Prostate gland (tissue), 2 donors: ENCODE measurements around the gene TMCO1. TPM values are rescaled to one million over a fixed set of nuclear protein-coding genes. Genes with fewer than 3 reads are reported as not detected.
"Not testable (repeated sequence)": the region's sequence is repeated elsewhere in the genome, so short reads cannot be mapped to it uniquely, and the experiment has no call there.

Experiments
- DNase-seq: peaks from one replicate; pipeline ENCODE4 v3.0.0-alpha.2; 2019; ENCODE audit warnings: low spot score
- H3K27ac ChIP-seq, 2 donors: fragments of 200-600 bp; sonication (generic); 2 replicates each; pipeline ENCODE4 v1.5.1; 2017 to 2019
- H3K27me3 ChIP-seq: fragments of 200-600 bp; sonication (generic); replicated peaks from 2 replicates; pipeline ENCODE4 v1.5.1; 2019; ENCODE audit not compliant: insufficient read depth
- H3K36me3 ChIP-seq, 2 donors: fragments of 200-600 bp; sonication (generic); 1 replicate in 1 of 2; 2 replicates in 1 of 2; pipeline versions ENCODE4 v1.5.1 to v1.8.1; 2017 to 2019
- H3K4me1 ChIP-seq: fragments of 200-600 bp; sonication (generic); replicated peaks from 2 replicates; pipeline ENCODE4 v1.5.1; 2019
- H3K4me3 ChIP-seq, 2 donors: fragments of 200-600 bp; sonication (generic); 2 replicates each; pipeline ENCODE4 v1.5.1; 2017 to 2019
- H3K9me3 ChIP-seq: fragments of 200-600 bp; sonication (generic); 2 replicates; pipeline ENCODE4 v1.5.1; 2017
- POLR2A ChIP-seq: fragments of 450-650 bp; IDR thresholded peaks from one replicate; pipeline ENCODE4 v1.6.1; 2016; ENCODE audit warnings: antibody characterized with exemption, mild to moderate bottlenecking
- POLR2AphosphoS5 ChIP-seq: sonication (generic); formaldehyde crosslinking; IDR thresholded peaks from one replicate; pipeline ENCODE4 v1.6.1; 2017; ENCODE audit warnings: antibody characterized with exemption
- WGBS: methylation state at CpG from one replicate; pipeline ENCODE4 v1.1.5; 2018; 5-methylcytosine and 5-hydroxymethylcytosine counted together
- intact Hi-C: fragments of 100-400 bp; cut with DNase I; formaldehyde crosslinking; loops from one replicate; pipeline ENCODE4 v1.14.2; 2022
- total RNA-seq, 2 donors: library from RNA; depleted of rRNA; stranded (reverse); fragments of >200 nt; gene quantifications; one replicate each; pipeline ENCODE4 v1.1.0, GENCODE V29; 2016
- TF ChIP-seq, protein P1 (sequence below), 4 experiments: fragments of 200-600 bp in 2 of 4; fragments of 450-650 bp in 2 of 4; sonication (generic) in 2 of 4; IDR thresholded peaks; 1 replicate in 3 of 4; 2 replicates in 1 of 4; pipeline ENCODE4 v1.5.1; 2016 to 2019; ENCODE audit warnings: antibody characterized with exemption in 4 of 4, mild to moderate bottlenecking in 2 of 4, moderate library complexity in 2 of 4

Gene TMCO1
- total RNA-seq, 2 donors from 2014 or later: 90.8 to 120 TPM

DNA sequence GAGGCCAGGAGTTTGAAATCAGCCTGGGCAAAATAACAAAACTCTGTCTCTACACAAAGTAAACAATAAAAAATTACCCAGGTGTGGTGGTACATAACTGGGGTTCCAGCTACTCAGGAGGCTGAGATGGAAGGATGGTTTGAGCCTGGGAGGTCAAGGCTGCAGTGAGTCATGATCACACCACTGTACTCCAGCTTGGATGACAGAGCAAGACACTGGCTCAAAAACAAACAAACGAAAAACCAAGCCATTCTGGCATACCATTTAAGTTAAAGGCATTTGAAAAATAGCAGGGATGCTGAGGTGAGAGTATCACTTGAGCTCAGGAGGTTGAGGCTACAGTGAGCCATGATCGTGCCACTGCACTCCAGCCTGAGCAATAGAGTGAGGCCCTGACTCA, 65.0 kb downstream of the TMCO1 start:
- H3K27me3 ChIP-seq: no peaks in the 10 kb centered on the region
- H3K36me3 ChIP-seq: no peaks in the 10 kb centered on the region
- no peaks in the 10 kb centered on the region for H3K9me3 ChIP-seq
- no peak for TF ChIP-seq POLR2A
- no peak for TF ChIP-seq POLR2AphosphoS5
- TF ChIP-seq, protein P1, sequence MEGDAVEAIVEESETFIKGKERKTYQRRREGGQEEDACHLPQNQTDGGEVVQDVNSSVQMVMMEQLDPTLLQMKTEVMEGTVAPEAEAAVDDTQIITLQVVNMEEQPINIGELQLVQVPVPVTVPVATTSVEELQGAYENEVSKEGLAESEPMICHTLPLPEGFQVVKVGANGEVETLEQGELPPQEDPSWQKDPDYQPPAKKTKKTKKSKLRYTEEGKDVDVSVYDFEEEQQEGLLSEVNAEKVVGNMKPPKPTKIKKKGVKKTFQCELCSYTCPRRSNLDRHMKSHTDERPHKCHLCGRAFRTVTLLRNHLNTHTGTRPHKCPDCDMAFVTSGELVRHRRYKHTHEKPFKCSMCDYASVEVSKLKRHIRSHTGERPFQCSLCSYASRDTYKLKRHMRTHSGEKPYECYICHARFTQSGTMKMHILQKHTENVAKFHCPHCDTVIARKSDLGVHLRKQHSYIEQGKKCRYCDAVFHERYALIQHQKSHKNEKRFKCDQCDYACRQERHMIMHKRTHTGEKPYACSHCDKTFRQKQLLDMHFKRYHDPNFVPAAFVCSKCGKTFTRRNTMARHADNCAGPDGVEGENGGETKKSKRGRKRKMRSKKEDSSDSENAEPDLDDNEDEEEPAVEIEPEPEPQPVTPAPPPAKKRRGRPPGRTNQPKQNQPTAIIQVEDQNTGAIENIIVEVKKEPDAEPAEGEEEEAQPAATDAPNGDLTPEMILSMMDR (IDR thresholded peaks at IDR 0.05): no peak
- no peak overlapping the region for H3K27ac ChIP-seq
- no peak overlapping the region for H3K4me3 ChIP-seq
- H3K4me1 ChIP-seq: no peaks in the 10 kb centered on the region
- no peak for DNase-seq
- WGBS: 92% methylated on average over 2 of the region's 2 CpGs
- intact Hi-C loops: no loop called here

DNA sequence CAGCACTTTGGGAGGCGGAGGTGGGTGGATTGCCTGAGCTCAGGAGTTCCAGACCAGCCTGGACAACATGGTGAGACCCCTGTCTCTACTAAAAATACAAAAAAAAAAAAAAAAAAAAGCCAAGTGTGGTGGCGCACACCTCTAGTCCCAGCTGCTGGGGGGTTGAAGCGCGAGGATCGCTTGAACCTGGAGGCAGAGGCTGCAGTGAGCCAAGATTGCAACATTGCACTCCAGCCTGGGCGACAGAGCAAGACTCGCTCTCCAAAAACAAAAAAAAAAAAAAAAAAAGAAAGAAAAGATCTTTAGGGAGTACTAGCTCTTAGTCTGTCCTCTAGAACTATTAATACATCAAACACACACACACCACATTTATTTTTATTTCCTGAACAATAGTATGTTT, 66.7 kb downstream of the TMCO1 start:
- H3K4me1 ChIP-seq, H3K4me3 ChIP-seq, H3K27me3 ChIP-seq, H3K36me3 ChIP-seq, H3K27ac ChIP-seq, DNase-seq, H3K9me3 ChIP-seq, intact Hi-C loops: not testable (repeated sequence)
- WGBS: 90% methylated on average over 7 of the region's 7 CpGs

DNA sequence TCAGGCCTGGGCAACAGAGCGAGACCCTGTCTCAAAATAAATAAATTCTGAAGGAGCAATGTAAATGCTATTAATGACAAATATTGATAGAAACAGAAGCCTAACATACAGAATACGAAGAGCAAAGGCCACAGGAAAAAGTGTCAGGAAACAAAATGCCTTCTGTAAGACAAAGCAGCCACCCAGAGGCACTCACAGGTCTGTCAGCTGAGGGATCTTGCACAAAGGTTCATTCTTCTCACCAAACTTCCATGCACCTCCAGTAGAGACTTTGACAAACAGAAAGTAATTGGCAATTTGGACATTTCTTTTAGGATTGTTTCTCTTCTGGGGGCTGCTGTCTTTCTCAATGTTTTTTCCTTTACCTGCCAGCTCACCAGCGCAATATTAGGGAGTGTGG, 69.1 kb downstream of the TMCO1 start:
- intact Hi-C loops: loop anchor here (2.0 to 10.0 kb wide), 3 partner anchors 67 to 105 kb away; partner anchors contain the start of gene TMCO1
- Histone ChIP-seq H3K27me3 (no peaks in the 10 kb centered on the region), H3K9me3 (no peaks in the 10 kb centered on the region), H3K27ac (no peak overlapping the region), H3K36me3 (no peaks in the 10 kb centered on the region), H3K4me1 (peaks cover 12% of the 10 kb centered on the region), H3K4me3 (no peak overlapping the region)
- DNase-seq: no peak
- TF ChIP-seq, protein P1 (IDR thresholded peaks at IDR 0.05): no peak
- TF ChIP-seq POLR2AphosphoS5 (no peak), POLR2A (no peak)
- 89% methylated on average over 3 of the region's 3 CpGs for WGBS

DNA sequence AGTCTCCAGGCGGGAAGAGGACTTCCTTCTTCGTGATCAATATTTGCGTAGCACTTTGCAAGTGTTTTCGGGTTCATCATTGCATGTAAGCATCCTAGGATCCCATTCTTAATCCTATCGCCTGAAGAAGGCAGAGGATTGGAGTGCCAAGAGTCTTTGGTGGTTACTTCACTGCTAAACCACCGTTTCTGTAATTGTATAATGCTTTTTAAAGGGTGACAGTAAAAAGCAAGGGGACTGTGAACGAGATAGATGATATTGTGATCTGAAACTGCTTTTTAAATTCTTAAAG, 70.0 kb downstream of the TMCO1 start:
- H3K27me3 ChIP-seq: no peaks in the 10 kb centered on the region
- intact Hi-C loops: loop anchor here (2.0 to 10.0 kb wide), 3 partner anchors 66 to 104 kb away; partner anchors contain the start of gene TMCO1
- H3K27ac ChIP-seq: peak overlapping the region; percentile 91 to 98
- H3K9me3 ChIP-seq: no peaks in the 10 kb centered on the region
- no peak for DNase-seq
- TF ChIP-seq, protein P1 (IDR thresholded peaks at IDR 0.05): no peak
- TF ChIP-seq POLR2AphosphoS5 (no peak), POLR2A (no peak)
- WGBS: 0% methylated on average over 7 of the region's 7 CpGs
- H3K36me3 ChIP-seq: no peaks in the 10 kb centered on the region
- H3K4me3 ChIP-seq: peak overlapping the region; percentile 71 to 92
- peaks cover 12% of the 10 kb centered on the region for H3K4me1 ChIP-seq

DNA sequence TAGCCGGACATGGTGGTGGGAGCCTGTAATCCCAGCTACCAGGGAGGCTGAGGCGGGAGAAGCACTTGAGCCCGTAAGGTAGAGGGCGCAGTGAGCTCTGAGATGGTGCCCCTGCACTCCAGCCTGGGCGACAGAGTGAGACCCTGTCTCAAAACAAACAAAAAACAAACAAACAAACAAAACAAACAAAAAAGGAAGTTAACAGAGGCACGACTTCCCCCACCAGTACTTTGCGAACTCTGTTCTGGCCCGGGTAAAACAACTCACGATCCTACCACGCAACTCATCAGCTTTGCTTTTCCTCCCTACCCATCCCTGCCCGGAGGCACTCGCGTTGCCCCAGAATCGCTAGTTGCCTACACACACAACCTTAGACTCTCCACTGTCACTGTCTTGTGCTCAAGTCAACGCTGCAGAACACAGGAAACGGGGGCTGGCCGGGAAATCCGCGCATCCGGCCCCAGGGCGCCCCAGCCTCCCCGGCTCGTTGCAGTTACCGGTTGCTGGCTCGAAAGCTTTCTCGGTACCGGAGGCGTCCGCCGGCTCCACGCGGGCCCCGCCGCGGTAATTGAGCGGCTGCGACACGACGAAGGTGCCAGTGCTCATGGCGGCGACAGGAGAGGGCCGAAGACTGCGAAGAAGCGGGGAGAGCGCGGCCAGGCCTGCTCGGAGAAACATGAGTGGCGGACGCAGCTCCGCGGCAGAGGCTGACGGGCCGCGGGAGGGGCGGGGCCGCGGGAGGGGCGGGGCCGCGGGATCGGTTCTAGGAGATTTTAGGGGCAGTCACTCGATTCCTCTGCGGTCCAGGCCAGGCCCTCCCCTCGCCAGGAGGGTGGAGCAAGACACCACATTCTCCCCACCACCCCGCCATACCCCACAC, 70.5 kb downstream of the TMCO1 start, which contains the start of gene ALDH9A1:
TSS of gene ALDH9A1 (minus strand) at position 682 of the 880 bp plus-strand sequence. CDS start at position 678, 4 bp downstream.
- WGBS: under 1% methylated on average over 65 of the region's 65 CpGs

More for the DNA sequence above, 70.5 kb downstream of the TMCO1 start, which contains the start of gene ALDH9A1:
- TF ChIP-seq, protein P1 (IDR thresholded peaks at IDR 0.05): peak in 3 of 4 experiments; percentile 31 to 43 (median 40)
- peak; percentile 93 for TF ChIP-seq POLR2A
- peak; percentile 86 for TF ChIP-seq POLR2AphosphoS5
- Histone ChIP-seq H3K36me3 (no peaks in the 10 kb centered on the region), H3K9me3 (no peaks in the 10 kb centered on the region), H3K27ac (peak within 1 kb of the TSS; percentile 91 to 98), H3K4me1 (peaks cover 12% of the 10 kb centered on the region), H3K27me3 (no peaks in the 10 kb centered on the region), H3K4me3 (peak within 1 kb of the TSS; percentile 71 to 92)
- intact Hi-C loops: loop anchor here (2.0 to 10.0 kb wide), 3 partner anchors 65 to 103 kb away; partner anchors contain the start of gene TMCO1
- peak; percentile 80 for DNase-seq
